ENCODE results near the gene OVAAL.

The OVAAL gene

DNA sequence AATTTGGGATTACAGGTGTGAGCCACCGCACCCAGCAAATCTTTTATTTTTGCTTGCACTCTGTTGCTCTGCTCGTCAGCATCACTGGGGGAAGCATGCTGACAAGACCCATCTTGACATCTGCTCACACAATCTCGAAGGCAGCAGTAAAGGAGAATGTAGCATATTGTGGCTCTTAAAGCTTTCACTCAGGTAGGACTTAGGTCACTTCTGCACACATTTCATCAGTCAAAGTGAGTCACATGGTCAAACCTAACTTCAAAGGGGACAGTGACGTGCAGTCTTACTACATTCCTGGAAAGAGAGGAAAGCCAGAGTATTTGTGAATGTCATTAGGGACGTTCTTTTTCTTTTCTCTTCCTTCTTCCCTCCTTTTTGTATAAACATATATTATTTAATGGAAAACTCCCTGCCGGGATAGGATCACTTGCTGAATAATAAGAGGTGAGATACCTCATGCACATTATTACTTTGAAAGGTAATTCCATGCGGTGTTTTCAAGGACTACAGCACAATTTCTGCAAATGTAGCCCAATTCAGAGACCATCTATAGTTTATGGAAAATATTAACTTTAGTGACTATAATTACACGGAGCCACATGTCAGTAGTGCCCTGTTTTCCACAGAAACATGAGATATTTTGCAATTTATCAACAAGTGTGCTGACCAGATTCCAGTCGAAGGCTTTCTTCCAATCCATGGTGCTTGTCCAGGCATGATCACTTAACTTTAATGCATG is 37.1 kb upstream of the OVAAL start:
- no peak overlapping the region for H3K4me3 ChIP-seq (ENCODE audit: low read depth, low read length)
- in situ Hi-C loops (cut with HindIII; ENCODE audit: low sequenced_read_pairs): loop anchor here (25.0 kb wide), 1 partner anchor 341 kb away; no protein-coding TSS in a partner anchor
- no peak for DNase-seq (ENCODE audit: low read depth, low spot score)
- no peak for TF ChIP-seq CTCF (IDR thresholded peaks at IDR 0.05; ENCODE audit: low read depth, low read length)

- no peak for DNase-seq (ENCODE audit: low read depth, low spot score)
- no peak for TF ChIP-seq CTCF (IDR thresholded peaks at IDR 0.05; ENCODE audit: low read depth, low read length)
- no peak overlapping the region for H3K4me3 ChIP-seq (ENCODE audit: low read depth, low read length)
- in situ Hi-C loops (cut with HindIII; ENCODE audit: low sequenced_read_pairs): loop anchor here (25.0 kb wide), 1 partner anchor 340 kb away; no protein-coding TSS in a partner anchor
Measured at GRCh38 chr1:180522213-180522515, 36.6 kb upstream of the OVAAL start.

DNA sequence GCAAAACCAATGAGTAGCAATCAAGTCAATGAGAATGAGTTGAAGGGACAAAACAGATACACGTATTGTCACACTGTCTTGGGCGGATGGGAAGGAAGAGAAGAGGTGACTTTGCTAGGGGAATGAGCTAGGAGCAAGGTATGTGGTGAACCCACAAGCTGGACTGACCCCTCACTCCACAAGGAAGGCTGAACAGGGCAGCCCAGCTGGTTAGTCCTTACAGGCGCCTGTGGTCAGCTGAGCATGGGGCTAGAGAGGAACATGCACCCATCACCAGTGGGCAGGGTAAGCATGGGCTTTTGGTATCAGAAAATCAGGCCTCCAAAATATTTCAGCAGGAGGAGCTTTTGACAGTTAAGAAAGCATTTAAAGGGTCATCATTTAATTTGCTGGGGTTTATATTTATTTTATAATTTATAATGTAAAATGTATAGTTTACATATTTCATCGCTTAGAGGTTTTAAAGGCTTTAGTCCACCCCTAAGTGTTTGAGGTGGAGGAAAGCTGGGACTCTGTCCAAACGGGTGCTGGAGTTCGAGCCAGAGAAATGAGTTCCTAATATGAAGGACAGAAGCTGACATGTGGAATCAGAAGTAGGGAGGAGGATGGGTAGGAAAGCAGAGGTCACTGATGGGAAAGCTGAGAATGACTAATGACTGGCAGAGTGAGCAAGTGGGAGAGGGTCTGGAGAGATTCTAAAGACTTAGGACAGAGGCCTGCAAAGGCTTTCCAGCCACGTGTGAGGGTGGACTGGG is 34.4 kb upstream of the OVAAL start:
- DNase-seq (ENCODE audit: low read depth, low spot score): no peak
- no peak for TF ChIP-seq CTCF (IDR thresholded peaks at IDR 0.05; ENCODE audit: low read depth, low read length)
- no peak overlapping the region for H3K4me3 ChIP-seq (ENCODE audit: low read depth, low read length)
- in situ Hi-C loops (cut with HindIII; ENCODE audit: low sequenced_read_pairs): loop anchor here (25.0 kb wide), 1 partner anchor 338 kb away; no protein-coding TSS in a partner anchor

GRCh38 chr1:180524915-180525714 is 33.6 kb upstream of the OVAAL start:
- TF ChIP-seq CTCF (IDR thresholded peaks at IDR 0.05; ENCODE audit: low read depth, low read length): no peak
- no peak for DNase-seq (ENCODE audit: low read depth, low spot score)
- no peak overlapping the region for H3K4me3 ChIP-seq (ENCODE audit: low read depth, low read length)
- in situ Hi-C loops (cut with HindIII; ENCODE audit: low sequenced_read_pairs): loop anchor here (25.0 kb wide), 1 partner anchor 337 kb away; no protein-coding TSS in a partner anchor

DNA sequence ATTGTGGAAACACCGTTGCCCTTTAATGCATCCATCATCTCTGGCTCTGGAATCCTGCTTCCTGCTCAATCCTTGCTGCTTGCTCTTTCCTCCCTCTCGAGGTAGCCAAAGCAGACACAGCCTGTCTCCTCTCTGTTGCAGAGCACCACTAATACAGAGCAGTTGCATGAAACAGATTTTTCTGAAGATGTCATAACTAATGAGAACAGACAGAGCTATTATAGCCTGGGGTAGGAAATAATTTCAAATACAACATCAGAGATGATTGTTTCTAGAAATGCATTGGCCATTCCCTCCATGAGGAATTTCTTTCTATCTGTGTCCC is 33.1 kb upstream of the OVAAL start:
- in situ Hi-C loops (cut with HindIII; ENCODE audit: low sequenced_read_pairs): no loop called here
- H3K4me3 ChIP-seq (ENCODE audit: low read depth, low read length): no peak overlapping the region
- DNase-seq (ENCODE audit: low read depth, low spot score): no peak
- no peak for TF ChIP-seq CTCF (IDR thresholded peaks at IDR 0.05; ENCODE audit: low read depth, low read length)

DNA sequence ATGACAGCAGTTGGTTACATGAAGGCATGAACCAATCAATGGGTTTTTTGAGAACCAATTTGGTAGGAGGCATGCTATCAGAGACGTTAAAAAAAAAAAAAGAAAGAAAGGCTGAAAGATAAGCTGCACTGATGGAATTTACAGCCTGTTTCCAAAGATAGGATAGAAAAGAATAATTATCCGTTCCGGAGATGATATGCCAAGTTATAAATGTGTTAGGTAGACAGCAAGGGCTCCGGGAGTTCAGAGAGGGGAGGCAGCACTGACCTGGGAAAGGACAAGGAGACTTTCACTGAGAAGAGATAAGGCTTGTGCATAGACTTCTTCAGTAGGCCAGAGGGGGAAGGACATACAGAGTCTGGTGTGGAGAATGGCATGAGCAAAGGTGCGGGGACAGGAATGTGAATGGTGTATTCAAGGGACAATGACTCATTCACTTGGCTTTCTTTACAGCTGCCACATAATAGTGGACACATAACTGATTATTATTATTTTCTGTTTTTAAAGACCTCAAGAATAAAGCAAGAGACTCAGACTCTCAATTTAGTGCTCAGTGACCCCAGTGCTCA is 31.6 kb upstream of the OVAAL start:
- no peak for TF ChIP-seq CTCF (IDR thresholded peaks at IDR 0.05; ENCODE audit: low read depth, low read length)
- peak; percentile 20 for DNase-seq (ENCODE audit: low read depth, low spot score)
- no peak overlapping the region for H3K4me3 ChIP-seq (ENCODE audit: low read depth, low read length)
- in situ Hi-C loops (cut with HindIII; ENCODE audit: low sequenced_read_pairs): no loop called here

Measured in astrocyte of the spinal cord (primary cell).